Activated T-helper 1 cell treated with anti-CD3 and anti-CD28 coated beads, Interleukin-2, amount 50 U/mL, for 16 hours (primary cell): Measurements from ENCODE around the gene PSORS1C1.
"Not testable (repeated sequence)": the region's sequence is repeated elsewhere in the genome, so short reads cannot be mapped to it uniquely, and the experiment has no call there.

ENCODE experiments used
- DNase-seq, 2 donors: peaks; one replicate each; pipeline ENCODE4 v3.0.0-alpha.2; 2020; ENCODE audit warnings: low read depth in 1 of 2, low spot score in 1 of 2

Gene PSORS1C1

DNA sequence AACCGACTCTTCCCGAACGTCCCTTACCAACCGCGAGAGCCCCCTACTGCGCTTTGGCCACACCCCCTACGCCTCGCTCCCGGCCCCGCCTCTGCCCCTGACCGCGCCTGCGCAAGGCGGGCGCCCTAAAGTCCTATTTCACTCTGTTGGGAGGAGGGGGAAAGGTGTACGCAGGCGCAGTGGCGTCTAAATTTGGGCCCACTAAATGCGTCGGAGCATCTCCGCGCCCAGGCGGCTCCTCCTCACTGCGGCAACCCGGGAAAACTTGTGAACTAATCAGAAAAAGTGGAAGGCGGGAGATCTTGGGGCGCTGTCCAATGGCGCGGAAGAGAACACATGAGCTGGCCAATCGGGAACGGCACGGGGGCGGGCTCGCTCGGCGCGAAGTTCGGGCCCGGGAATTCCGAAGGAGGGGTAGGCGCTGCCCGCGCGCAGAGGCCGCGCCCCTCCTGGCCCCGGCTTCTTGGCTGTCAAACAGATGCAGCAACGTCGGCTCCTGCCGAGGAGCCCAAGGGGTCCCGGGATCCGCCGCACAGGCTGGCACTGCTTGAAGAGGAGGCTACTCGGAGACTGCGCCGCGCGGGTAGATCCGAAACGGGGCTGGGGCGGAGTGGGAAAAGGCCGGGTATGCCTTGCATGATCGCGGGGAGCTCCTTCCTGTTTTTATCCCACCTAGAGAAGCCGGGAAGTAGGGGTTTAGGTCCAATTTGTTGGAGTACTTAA is 43.7 kb downstream of the PSORS1C1 start, which contains the start of gene TCF19:
TSS of gene TCF19 (plus strand) at position 450 of the 723 bp plus-strand sequence. CDS start 881 bp downstream, outside the sequence.
- DNase-seq: peak; percentile 99

DNA sequence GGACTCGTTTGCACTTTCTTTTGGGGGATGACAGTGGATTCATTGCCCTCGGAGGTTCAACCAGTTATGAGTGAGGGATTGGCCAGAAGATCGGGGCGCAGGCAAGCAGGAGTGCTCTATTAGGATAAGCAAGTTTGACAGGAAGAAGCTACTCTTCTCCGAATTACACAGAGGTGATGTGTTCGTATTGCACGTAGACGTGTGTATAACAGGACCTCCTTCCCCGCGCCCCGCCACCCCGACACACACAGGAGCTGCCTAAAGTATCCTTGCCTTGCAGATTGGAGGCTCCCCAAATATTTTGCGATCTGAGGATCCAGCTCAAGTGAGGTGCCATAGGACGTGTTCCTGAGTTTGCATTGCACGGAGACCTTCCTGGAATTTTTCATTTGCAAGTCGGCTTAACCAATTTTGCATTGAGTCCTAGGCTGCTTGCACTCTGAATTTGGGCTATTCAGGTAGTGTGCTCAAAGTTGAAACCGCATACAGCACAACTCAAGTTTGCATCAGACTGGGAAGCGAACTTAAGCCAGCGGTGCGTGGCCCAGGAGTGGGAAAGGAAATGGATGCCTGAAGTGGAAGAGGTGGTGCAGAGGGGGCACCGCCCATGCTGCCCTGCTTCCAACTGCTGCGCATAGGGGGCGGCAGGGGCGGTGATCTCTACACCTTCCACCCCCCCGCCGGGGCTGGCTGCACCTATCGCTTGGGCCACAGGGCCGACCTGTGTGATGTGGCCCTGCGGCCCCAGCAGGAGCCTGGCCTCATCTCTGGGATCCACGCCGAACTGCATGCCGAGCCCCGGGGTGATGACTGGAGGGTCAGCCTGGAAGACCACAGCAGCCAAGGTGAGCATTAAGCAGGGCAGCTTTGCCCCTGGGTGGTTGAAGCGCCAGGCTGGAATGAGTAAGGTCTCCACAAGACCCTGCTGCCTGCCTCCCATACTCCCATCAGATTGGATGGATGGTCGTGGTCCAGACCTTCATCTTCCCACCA is 44.6 kb downstream of the PSORS1C1 start:
- no peak for DNase-seq

DNA sequence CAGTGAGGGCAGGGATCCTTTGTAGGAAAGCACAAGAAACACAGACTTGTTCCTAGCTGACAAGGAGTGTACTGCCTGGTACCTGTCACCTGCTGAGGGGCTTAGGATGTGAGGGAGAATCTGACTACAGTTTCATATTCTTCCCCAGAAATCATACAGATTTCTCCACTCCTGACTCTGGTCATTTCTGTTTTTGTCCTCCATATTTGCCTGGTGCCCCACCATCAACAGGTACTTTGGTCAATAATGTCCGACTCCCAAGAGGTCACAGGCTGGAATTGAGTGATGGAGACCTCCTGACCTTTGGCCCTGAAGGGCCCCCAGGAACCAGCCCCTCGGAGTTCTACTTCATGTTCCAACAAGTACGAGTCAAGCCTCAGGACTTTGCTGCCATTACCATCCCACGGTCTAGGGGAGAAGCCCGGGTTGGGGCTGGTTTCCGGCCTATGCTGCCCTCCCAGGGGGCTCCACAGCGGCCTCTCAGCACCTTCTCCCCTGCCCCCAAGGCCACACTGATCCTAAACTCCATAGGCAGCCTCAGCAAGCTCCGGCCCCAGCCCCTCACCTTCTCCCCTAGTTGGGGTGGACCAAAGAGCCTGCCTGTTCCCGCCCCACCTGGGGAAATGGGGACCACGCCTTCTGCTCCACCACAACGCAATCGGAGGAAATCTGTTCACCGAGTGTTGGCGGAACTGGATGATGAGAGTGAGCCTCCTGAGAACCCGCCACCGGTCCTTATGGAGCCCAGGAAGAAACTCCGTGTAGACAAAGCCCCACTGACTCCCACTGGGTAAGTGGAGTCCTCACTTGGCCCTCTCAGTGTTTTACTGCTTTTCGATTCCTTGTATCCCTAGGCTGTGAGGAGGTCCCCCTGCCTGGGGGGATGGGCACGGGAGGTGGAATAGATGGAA is 46.9 kb downstream of the PSORS1C1 start:
- DNase-seq: no peak

DNA sequence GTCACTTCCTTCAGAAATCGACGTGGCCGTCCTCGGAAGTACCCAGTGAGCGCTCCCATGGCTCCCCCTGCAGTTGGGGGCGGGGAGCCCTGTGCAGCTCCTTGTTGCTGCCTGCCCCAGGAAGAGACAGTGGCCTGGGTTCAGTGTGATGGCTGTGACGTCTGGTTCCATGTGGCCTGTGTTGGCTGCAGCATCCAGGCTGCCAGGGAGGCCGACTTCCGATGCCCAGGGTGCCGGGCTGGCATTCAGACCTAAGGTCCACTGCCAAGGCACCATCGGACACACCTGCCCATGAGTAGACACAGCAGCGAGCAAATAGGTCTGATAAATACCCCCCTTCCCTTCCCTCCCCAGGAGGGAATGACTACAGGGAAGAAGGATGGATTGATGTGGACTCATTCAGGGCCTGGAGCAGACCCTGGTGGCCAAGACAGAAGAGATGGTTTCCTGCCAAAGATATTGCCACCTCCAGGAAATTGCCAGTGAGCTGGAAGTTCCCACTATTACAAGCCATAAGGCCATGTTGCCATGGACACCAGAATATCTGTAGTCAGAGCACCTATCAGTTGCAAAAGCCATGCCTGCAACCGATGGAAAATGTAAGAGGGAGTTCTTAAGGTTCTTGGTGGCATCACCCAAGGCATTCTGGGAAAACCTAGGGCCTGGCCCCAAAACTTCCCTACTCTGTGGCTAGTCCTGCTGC is 48.0 kb downstream of the PSORS1C1 start:
- no peak for DNase-seq

DNA sequence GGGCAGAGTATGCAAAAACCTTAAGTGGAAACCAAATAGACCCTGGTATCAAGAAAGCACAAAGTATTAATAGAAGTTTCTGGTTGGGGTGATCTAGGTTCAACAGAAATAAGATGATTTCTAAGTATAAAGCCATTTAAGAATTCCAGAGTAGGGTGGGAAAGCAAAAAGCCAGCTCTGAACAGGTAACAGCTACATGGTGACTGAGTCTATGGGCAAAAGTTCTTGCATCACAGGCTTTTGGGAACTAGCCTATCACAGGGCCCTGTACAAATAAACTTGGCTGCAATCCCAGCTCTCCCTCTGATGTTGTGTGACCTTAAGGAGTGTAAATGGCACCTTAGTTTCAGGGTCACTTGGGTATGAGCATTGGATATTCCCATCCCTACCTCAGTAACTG is 49.3 kb downstream of the PSORS1C1 start:
- no peak for DNase-seq

DNA sequence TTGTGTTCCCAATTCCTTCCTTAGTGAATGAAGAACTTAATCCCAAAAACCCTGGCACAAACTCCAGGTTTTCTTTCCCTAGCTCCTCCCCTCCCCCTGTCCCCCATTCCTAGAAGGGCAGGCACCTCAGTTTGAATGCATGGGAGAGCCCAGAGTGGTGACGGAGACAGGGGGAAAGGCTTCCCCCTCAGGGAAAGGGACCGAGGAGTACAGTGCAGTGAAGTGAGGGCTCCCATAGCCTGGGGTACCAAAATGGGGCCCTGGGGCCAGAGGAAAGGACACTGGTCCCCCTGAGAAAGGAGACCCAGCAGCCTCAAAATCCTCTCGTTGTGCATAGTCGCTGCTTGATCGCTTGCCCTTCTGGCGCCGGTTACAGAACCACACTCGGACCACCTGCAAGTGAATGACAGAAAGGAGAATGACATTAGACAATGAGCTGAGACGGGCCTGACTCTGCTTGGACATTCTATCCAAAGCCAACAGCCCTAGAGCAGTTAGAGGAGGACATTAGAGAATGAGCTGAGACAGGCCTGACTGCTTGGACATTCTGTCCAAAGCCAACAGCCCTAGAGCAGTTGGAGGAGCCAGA is 50.0 kb downstream of the PSORS1C1 start:
- DNase-seq: not testable (repeated sequence)

DNA sequence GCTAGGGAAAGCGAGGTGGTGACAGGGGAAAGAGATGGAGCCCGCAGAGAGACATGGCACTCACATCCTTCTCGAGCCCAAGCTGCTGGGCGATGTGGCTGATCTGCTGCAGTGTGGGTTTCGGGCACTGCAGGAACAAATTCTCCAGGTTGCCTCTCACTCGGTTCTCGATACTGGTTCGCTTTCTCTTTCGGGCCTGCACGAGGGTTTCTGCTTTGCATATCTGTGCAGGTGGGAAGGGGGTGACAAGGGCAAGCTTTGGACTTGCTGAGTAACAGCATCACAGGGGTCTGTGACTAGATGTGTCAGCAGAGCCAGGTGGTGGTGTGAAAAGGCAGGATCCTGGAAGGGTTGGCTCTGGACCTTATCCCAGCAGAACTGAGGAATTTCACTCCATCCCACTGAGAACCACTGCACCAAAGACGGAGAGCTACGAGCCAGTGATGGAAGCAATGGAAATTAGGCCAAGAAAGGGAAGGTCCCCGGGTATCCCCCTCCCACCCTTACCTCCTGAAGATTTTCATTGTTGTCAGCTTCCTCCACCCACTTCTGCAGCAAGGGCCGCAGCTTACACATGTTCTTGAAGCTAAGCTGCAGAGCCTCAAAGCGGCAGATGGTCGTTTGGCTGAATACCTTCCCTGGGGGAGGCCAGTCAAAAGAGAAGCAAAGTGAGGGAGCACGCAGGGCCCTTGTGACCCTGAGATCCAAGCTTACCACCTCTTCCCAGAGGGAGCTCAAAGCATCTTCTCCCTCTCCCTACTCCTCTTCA is 50.6 kb downstream of the PSORS1C1 start:
- not testable (repeated sequence) for DNase-seq

DNA sequence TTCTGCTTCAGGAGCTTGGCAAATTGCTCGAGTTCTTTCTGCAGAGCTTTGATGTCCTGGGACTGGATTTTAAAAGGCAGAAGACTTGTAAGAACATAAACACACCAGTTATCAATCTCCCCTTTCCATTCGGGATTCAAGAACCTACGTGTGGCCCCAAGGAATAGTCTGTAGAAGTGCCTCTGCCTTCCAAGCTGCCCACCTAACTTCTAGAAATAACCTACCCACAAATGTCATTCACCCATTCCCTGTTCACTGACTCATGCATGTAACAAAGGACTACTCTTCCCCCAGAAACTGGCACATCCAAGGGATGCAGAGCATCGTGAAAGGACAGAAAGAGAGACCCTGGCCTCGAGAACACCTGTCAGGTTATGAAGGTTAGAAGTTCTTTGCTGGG is 51.4 kb downstream of the PSORS1C1 start:
- no peak for DNase-seq

DNA sequence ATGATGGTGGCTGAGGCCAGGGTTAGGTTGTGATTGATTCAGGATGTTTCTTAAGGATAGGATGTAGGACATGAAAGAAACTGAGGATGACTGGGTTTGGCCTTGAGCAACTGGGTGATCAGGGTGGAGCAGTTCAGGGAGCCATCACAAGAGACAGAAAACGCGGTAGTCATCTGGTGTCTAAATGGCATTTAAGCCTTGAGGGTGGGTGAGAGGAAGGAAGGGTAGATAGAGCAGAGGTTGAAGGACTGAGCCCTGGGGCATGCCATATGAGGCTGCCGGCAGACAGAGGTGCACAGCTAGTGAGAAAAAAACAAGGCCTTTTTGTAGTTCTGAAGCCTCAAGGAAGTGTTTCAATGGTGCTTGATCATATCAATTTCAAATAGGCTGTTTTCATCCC is 54.0 kb downstream of the PSORS1C1 start:
- no peak for DNase-seq

DNA sequence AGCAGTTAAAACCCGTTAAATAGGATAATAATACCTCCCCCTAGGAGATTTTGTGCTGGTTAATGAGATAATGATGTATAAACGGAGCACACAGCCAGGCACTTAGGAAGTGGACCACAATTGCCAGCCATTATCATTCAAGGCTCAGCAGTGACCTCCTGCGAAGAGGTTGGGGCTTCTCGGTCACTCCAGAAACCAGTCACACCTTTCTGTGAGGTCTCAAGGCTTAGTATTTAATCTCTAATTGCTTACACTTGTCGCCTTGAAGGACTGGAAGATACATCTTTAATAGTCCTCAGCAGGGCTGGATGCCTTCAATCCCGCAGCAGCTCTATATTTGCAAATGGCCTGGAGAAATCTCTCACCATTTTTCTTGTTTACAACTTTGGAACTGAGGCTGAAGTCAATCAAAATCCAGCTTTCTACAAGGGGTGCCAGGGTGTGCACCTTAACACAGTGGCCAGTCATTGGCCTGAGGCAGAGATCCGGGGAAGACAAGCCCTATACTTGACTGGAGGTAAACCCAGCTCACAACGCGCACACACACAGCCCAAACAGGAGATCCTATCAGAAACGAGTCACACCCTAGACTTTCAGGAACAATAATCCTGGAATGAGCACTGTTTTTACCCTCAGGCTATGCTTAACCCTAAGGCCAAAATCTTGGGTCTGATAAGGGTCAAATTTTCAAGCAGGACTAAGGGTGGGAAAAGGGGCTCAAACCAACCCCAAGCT is 54.7 kb downstream of the PSORS1C1 start:
- DNase-seq: no peak

DNA sequence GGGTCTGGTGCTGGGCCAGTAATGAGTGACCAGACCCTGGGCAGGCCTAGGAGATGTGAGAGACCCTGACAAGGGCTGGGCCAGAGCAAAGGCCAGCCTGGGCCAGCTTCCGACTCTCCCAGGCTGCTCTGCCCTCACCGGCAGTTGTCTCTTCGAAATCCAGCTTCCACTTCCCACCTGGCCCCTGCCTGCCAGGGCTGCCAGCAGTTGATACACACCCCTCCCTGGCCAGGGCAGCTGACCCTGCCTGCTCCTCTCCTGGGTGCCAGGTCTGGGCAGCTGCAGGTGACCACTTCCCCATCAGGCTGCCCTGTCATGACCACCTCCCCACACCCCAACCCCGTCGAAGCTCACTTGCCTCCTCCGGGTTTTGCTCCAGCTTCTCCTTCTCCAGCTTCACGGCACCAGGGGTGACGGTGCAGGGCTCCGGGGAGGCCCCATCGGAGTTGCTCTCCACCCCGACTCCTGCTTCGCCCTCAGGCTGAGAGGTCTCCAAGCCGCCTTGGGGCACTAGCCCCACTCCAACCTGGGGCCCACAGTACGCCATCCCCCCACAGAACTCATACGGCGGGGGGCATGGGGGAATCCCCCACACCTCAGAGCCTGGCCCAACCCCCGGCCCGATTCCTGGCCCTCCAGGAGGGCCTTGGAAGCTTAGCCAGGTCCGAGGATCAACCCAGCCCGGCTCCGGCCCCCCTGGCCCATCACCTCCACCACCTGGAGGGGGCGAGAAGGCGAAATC is 55.4 kb downstream of the PSORS1C1 start:
- DNase-seq: not testable (repeated sequence)

DNA sequence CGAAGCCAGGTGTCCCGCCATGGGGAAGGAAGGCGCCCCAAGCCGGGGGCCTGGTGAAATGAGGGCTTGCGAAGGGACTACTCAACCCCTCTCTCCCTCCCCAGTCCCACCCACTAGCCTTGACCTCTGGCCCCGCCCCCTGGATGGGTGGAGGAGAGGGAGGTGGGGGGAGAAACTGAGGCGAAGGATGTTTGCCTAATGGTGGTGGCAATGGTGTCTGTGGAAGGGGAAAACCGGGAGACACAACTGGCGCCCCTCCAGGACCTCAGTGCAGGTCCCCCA is 55.9 kb downstream of the PSORS1C1 start, which contains the start of gene POU5F1:
TSS of gene POU5F1 (minus strand) at position 83 of the 282 bp plus-strand sequence. CDS start at position 21, 62 bp downstream.
- DNase-seq: no peak

DNA sequence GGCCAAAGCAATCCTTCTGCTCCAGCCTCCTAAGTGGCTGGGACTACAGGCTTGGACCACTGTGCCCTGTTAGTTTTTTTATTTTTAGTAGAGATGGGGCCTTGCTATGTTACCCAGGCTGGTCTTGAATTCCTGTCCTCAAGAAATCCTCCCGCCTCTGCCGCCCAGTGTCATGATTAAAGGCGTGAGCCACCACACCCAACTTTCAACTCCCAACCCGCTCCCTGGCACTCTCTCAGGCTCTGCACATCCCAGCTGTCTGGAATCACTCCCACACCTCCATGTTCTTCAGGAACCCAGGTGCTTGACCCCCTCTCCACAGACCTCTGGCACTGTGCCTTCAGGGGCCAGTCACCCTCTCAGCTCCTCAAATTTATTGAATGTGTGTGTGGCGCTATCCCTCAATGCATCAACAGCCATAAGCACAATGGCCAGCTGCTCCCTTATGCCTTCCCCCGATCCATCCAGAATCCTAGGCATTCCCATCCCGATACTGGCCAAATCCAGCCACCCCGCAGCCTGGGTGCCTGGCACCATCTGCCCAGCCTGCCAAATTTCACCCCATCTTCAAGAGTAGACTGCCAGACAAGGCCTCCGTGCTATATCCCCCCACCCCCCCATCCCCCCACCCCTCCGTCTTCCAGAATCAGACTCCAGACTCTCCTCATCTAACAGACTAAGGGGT is 56.5 kb downstream of the PSORS1C1 start:
- no peak for DNase-seq

DNA sequence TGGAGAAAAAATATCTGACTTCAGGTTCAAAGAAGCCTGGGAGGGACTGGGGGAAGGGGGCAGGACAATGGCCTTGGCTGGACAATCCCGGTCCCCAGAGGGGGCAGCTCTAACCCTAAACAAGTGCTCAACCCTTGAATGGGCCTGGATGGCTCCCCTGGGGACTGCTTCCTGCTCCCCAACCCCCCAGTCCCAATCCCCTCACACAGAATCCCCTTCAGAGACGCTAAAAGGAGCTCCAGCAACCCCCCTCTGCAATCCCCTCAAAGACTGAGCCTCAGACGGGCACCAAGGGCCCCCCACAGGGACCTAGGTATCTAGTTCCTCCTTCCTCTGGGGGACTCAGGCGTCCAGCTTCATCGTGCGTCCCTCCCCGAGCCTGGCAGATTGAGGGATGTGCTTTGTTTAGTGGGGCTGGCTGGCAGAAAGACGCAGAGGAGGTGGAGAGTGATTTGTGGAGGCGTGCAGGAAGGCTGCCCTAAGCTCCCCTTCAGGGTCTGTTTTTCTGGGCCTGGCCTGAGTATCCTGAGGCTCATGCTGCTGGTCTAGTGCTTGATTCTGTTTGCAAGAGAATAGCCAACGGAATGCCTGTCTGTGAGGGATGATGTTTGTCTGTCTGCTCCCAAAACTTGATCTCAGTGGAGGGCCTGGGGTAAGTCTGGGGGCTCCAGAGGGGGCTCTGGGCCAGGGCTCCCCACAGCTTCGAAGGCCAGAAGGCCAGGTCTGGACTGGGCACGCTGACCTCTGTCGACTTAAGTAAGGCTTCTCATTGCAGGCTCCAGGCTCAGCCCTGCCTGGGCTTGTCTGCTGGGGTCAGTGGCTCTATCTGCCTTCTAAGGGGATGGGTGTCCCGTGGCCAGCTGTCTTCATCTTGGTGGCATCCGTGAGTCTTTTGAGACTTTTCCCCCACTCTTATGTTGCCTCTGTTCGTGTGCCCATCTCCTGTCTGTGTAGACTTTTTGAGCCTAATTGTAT is 57.6 kb downstream of the PSORS1C1 start:
- DNase-seq: no peak

DNA sequence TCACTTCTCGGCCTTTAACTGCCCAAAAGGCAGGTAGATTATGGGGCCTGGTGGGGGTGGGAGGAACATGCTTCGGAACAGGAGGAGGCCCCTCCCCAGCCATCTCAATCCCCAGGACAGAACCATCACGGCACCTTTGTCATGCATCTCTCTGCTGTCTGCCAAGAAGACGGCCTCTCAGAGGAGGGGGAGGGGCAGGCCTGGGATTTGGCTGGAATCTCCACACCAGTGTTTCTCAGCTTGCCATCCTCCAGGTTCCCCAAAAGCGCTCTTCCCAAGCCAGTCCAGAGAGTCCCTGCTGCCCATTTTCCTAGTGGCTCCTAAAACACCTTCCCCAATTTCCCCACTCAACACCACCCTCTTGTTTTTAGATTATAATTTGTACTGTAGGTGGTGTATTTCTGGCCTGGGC is 58.4 kb downstream of the PSORS1C1 start:
- no peak for DNase-seq

DNA sequence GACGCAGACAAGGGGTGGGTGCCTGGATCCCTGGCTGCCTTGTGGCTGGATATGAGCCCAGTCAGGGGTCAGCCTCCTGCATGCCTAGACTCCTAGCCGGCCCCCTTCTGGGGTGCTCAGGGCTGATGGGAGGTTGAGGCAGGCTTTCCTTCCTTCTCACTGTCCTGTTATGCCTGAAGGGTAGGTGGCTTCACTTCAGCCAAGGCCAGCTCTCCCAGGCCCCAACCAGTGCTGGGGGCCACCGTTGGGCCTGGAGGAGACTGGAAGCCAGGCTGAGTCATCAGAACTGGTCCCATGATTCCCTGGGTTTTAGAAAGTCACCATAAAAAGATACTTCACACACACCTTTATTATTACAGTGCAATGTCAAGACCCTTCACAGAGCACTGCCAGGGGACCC is 58.8 kb downstream of the PSORS1C1 start:
- DNase-seq: no peak
